Ovary (tissue), 9 donors: ENCODE measurements around the gene PSMG3. TPM values are rescaled to one million over a fixed set of nuclear protein-coding genes. Genes with fewer than 3 reads are reported as not detected.

ENCODE experiments used
- polyA plus RNA-seq, 2 donors: library from polyadenylated mRNA; stranded (reverse); fragments of 200-250 nt in 1 of 2; fragments of 350-450 nt in 1 of 2; fragmentation: Illumina TruSeq in 1 of 2; extraction: RNeasy Lipid Tissue Mini Kit (QIAGEN cat#74804) in 1 of 2; gene quantifications; one replicate each; pipeline ENCODE4 v1.2.3, GENCODE V29; 2013 to 2014
- total RNA-seq, 7 donors: library from RNA; depleted of rRNA in 2 of 7; stranded (reverse); fragments of >200 nt in 2 of 7; fragmentation: NEBNext Ultra II Directional in 3 of 7; extraction: Animal tissue kit (Norgen Biotek cat#: 25700) in 3 of 7; gene quantifications; one replicate each; pipeline versions ENCODE4 v1.1.0 to v1.2.4, GENCODE V29; 2016 to 2023
- donor health status: DM: no; HTN: no; CAD: no; lungs with moderate emphysema.
- donor health status: DM: no; HTN: no; CAD: no.
- donor health status: Bipolar disorder and iron deficiency.
- donor health status: DM: yes; HTN: yes; CAD: no.
- donor health status: DM: no; HTN: no; CAD: no.
- donor health status: DM: yes; HTN: yes; CAD: no.

PSMG3 gene
- total and polyA plus RNA-seq, 9 donors: 12.7 to 34.5 (median 18.6) TPM

Other genes with a start within 250 kb of the PSMG3 start
- 10 to 100 TPM in 2 of 7 donors, 1 to 10 TPM in 5; 3.8 to 13.4 (median 7.9) TPM for gene MICALL2, start 110.6 kb downstream of the PSMG3 start, total RNA-seq
- gene MICALL2, start 110.6 kb downstream of the PSMG3 start, polyA plus RNA-seq: 1 to 10 TPM in 1 of 2 donors, under 1 TPM in 1; 0.95 to 5.5 TPM
- 10 to 100 TPM; 28.5 to 80.5 (median 70.6) TPM for gene INTS1, start 65.6 kb downstream of the PSMG3 start, total RNA-seq
- gene INTS1, start 65.6 kb downstream of the PSMG3 start, polyA plus RNA-seq: 10 to 100 TPM in 1 of 2 donors, 1 to 10 TPM in 1; 1.9 to 48.7 TPM
- 10 to 100 TPM; 10.5 to 42.0 (median 18.7) TPM for gene MAFK, start 39.3 kb downstream of the PSMG3 start, total RNA-seq
- gene MAFK, start 39.3 kb downstream of the PSMG3 start, polyA plus RNA-seq: 10 to 100 TPM in 1 of 2 donors, 1 to 10 TPM in 1; 1.8 to 22.9 TPM
- gene TMEM184A, start 13.8 kb downstream of the PSMG3 start, total RNA-seq: 1 to 10 TPM in 5 of 7 donors, under 1 TPM in 1, not detected in 1; 0.05 to 8.4 (median 1.6) TPM
- under 1 TPM in 1 of 2 donors, not detected in 1; 0.13 TPM for gene TMEM184A, start 13.8 kb downstream of the PSMG3 start, polyA plus RNA-seq
- gene ELFN1, start 100.2 kb upstream of the PSMG3 start, total RNA-seq: 1 to 10 TPM in 2 of 7 donors, under 1 TPM in 5; 0.25 to 1.5 (median 0.78) TPM
- under 1 TPM; 0.05 to 0.46 TPM for gene ELFN1, start 100.2 kb upstream of the PSMG3 start, polyA plus RNA-seq